SIG-M5 treated with dmso at 0.1 percent for 504 hours (cell line): ENCODE measurements around the gene AIF1L.

Source experiments
- DNase-seq: peaks from one replicate; lab custom pipeline; 2025; ENCODE audit not compliant: unreplicated experiment; lab: John Stamatoyannopoulos, UW

AIF1L gene

GRCh38 chr9:131161585-131161984 is 65.3 kb downstream of the AIF1L start:
- DNase-seq = no peak

DNA sequence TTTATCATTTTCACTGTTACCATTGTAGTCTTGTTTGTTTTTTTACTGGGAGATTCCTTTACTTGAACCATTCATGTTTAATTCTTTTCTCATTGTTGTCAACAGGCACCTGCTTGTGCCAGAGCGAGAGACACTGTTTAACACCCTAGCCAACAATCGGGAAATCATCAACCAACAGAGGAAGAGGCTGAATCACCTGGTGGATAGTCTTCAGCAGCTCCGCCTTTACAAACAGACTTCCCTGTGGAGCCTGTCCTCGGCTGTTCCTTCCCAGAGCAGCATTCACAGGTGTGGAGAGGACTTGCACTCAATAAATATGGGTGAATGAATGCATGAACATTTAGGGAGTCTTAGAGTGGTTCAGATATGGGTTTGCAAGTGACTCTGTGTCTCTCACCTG is 66.6 kb downstream of the AIF1L start:
- no peak for DNase-seq

DNA sequence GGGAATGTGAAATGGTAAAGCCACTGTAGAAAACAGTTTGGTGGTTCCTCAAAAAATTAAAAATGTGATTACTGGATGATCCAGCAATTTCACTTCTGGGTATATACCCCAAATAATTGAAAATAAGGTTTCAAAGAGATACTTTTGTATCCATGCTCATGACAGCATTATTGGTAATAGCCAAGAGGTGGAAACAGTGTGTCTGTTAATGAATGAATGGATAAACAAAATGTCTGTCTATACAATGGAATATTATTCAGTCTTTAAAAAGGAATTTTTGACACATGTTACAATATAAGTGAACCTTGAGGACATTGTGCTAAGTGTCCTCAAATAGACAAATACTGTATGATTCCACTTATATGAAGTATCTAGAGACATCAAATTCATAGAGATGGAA is 69.2 kb downstream of the AIF1L start:
- no peak for DNase-seq

GRCh38 chr9:131167146-131167692 is 70.9 kb downstream of the AIF1L start:
- DNase-seq = no peak

GRCh38 chr9:131167936-131168335 is 71.6 kb downstream of the AIF1L start:
- no peak for DNase-seq

DNA sequence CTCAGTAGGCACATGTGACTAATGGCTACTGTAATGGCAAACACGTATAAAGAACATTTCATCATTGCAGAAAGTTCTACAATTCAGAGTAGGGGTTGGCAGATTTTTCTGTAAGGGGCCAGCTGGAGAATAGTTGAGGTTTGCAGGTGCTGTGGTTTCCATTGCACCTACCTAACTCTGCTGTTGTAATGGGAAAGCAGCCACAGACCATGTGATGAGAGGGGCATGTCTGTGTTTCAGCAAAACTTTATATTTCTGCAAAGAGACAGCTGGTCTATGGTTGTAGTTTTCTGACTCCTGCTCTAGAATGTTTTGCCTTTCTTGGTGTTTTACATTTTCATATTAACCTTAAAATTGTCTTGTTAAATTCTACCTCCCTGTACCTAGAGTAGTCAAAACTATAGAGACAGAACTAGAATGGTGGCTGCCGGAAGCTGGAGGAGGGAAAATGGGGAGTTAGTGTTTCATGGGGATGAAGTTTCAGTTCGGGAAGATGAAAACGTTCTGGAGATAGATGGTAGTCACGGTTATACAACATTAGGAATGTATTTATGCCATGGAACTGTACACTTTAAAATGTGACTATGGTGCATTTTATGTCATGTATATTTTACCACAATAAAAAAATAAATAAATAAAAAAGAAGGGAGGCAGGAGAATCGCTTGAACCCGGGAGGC is 73.4 kb downstream of the AIF1L start:
- DNase-seq = no peak
